ENCODE data around the gene LHFPL4. TPM values are rescaled to one million over a fixed set of nuclear protein-coding genes. Genes with fewer than 3 reads are reported as not detected.

The LHFPL4 gene
- total RNA-seq, 2 donors from 2014 or later: not detected

DNA sequence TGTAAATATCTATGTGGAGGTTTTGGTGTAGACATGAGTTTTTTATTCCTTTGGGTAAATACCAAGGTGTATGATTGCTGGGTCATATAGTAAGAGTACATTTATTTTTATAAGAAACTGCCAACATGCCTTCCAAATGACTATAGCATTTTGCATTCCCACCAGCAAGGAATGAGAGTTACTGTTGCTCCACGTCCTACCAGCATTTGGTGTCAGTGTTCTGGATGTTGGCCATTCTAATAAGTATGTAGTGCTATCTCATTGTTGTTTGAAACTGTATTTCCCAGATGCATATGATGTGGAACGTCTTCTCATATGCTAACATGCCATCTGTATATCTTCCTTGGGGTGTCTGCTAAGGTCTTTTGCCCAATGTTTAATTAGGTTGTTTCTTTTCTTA, 38.7 kb downstream of the LHFPL4 start:
- H3K36me3 ChIP-seq: no peaks in the 10 kb centered on the region
- H3K27me3 ChIP-seq: no peaks in the 10 kb centered on the region
- TF ChIP-seq, protein P1, sequence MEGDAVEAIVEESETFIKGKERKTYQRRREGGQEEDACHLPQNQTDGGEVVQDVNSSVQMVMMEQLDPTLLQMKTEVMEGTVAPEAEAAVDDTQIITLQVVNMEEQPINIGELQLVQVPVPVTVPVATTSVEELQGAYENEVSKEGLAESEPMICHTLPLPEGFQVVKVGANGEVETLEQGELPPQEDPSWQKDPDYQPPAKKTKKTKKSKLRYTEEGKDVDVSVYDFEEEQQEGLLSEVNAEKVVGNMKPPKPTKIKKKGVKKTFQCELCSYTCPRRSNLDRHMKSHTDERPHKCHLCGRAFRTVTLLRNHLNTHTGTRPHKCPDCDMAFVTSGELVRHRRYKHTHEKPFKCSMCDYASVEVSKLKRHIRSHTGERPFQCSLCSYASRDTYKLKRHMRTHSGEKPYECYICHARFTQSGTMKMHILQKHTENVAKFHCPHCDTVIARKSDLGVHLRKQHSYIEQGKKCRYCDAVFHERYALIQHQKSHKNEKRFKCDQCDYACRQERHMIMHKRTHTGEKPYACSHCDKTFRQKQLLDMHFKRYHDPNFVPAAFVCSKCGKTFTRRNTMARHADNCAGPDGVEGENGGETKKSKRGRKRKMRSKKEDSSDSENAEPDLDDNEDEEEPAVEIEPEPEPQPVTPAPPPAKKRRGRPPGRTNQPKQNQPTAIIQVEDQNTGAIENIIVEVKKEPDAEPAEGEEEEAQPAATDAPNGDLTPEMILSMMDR (IDR thresholded peaks at IDR 0.05): no peak
- no peak overlapping the region for H3K4me3 ChIP-seq
- peaks cover 0 to 7% of the 10 kb centered on the region in 2 donors for H3K9me3 ChIP-seq
- H3K27ac ChIP-seq: no peak overlapping the region
- no peaks in the 10 kb centered on the region for H3K4me1 ChIP-seq
- no peak for DNase-seq (ENCODE audit: low spot score)

DNA sequence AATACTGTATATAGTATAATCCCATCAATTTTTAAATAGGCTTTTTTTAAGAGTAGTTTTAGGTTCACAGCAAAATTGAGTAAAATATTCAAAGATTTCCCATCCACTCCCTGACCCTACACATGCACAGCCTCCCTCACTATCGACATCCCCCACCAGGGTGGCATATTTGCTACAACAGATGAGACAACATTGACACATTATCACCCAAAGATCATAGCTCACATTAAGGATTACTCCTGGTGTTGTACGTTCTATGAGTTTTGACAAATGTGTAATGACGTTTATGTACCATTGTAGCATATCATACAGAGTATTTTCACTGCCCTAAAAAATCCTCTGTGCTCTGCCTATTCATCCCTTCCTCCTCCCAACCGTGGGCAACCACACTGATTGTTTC, 39.3 kb downstream of the LHFPL4 start:
- Histone ChIP-seq H3K27me3 (no peaks in the 10 kb centered on the region), H3K9me3 (peaks cover 0 to 7% of the 10 kb centered on the region in 2 donors), H3K36me3 (no peaks in the 10 kb centered on the region), H3K4me3 (no peak overlapping the region), H3K4me1 (no peaks in the 10 kb centered on the region), H3K27ac (no peak overlapping the region)
- TF ChIP-seq, protein P1 (IDR thresholded peaks at IDR 0.05): no peak
- DNase-seq (ENCODE audit: low spot score): no peak

DNA sequence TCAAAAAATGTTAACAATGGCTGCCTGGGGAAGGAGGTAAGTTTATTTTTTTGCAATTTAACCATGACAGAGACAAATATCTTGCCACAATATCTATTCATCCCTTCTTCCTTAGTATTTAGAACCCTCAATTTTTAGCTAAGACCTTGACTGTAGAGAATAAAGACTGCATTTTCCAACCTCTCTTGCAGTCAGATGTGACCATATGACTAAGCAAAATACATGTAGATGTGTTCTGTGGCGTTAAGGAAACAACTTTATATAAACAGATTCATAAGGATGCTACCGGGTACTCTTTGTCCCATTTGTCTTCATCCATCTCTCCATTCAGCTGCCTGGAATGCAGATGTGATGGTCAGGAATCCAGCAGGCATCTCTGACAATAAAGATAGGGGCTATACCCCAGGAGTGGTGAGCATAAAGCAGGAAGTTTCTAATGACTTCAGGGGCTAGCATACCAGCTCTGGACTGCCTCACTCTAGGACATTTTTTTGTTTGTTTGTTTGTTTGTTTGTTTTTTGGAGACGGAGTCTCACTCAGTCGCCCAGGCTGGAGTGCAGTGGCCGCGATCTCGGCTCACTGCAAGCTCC, 41.1 kb downstream of the LHFPL4 start:
- Histone ChIP-seq H3K27ac (no peak overlapping the region), H3K4me3 (no peak overlapping the region), H3K36me3 (no peaks in the 10 kb centered on the region), H3K4me1 (no peaks in the 10 kb centered on the region), H3K9me3 (no peaks in the 10 kb centered on the region), H3K27me3 (no peaks in the 10 kb centered on the region)
- TF ChIP-seq, protein P1 (IDR thresholded peaks at IDR 0.05): no peak
- no peak for DNase-seq (ENCODE audit: low spot score)

DNA sequence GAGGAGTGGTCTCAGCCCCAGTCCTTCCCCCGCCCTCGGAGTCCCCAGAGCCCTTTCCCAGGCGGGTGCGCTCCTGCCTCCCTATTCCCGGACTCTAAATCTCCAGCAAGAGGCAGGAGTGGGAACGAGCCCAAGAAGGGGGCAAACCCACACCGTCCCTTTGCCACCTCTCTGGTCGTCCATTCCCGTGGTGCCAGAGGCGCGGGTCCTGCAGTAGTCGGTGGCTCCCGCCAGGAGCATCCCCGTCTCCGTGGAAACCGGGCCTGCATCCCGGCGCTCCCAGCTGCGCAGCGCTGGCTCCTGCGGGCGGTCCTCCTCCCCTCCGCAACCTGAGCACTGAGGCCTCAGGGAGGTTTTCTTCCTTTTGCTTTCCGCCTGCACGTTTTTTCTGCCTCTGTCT, 44.8 kb downstream of the LHFPL4 start:
- H3K4me1 ChIP-seq: no peaks in the 10 kb centered on the region
- no peak overlapping the region for H3K4me3 ChIP-seq
- no peaks in the 10 kb centered on the region for H3K9me3 ChIP-seq
- no peaks in the 10 kb centered on the region for H3K36me3 ChIP-seq
- no peak overlapping the region for H3K27ac ChIP-seq
- DNase-seq (ENCODE audit: low spot score): no peak
- TF ChIP-seq, protein P1 (IDR thresholded peaks at IDR 0.05): no peak
- no peaks in the 10 kb centered on the region for H3K27me3 ChIP-seq

DNA sequence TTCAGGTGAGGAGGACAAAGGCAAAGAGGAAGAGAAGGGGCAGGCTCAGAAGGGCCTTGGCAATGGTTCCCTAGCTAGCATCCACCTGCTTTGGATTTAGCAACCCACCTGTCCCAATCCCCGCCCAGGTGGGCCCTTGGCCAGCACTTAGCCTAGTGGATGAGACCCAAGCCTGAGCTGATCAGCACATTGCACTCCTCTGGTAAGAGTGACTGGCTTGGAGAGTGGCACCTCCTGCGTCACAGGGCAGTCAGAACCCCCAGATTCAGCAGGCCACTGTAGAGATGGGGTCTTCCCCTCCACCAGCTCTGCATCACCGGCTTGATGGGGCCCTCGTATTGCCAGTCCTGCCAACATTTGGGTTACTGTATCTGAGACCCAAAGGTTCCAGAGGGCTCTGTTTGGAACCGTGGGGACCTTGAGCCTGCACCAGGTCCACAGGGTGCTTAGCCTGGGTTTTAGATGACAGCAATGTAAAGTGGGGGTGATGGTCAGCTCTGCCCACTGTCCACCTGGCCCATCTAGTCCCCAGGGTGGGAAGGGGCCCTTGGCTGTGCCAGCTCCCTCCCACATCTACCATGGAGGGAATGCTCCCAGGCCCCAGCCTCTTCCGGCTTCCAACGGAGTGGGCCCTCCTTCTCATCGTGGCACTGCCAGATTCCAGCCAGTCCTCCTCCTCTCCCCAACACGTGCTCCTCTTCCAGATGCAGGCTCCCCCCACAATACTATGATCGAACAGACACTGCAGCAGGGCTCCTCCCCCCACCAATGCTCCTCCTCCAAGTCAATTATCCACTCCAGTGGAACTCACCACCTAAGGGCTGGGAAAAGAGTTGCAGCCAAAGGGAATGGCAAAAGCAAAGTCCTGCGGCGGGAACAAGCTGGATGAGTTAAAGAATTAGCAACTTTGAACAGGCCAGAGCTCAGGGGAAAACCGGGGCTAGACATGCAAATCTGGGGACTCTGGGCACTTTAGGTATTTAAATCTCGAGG, 45.7 kb downstream of the LHFPL4 start:
- TF ChIP-seq, protein P1 (IDR thresholded peaks at IDR 0.05): no peak
- H3K27ac ChIP-seq: no peak overlapping the region
- DNase-seq (ENCODE audit: low spot score): no peak
- H3K9me3 ChIP-seq: no peaks in the 10 kb centered on the region
- H3K4me3 ChIP-seq: no peak overlapping the region
- H3K36me3 ChIP-seq: no peaks in the 10 kb centered on the region
- H3K27me3 ChIP-seq: no peaks in the 10 kb centered on the region
- no peaks in the 10 kb centered on the region for H3K4me1 ChIP-seq
